PC-3 (cell line): ENCODE measurements around the gene PTPN21. TPM values are rescaled to one million over a fixed set of nuclear protein-coding genes. Genes with fewer than 3 reads are reported as not detected.

Source experiments
- ATAC-seq: fragments of 200-7000 bp; cut with Tn5 transposase; 2 replicates; pipeline ENCODE4 v1.9.1; 2020; ENCODE audit warnings: mild to moderate bottlenecking, moderate library complexity
- BruUV-seq: library from RNA; stranded (reverse); fragments of 400-500 nt; replicated peaks from 2 replicates; lab custom pipeline; 2021; lab: Mats Ljungman, UMichigan
- CTCF ChIA-PET: fragments of 300-600 bp; sonication (Branson Sonifier 250); formaldehyde crosslinking; loops from one replicate; lab custom pipeline; 2022; ENCODE audit warnings: antibody characterized with exemption; lab: Charles Lee
- POLR2A ChIA-PET: fragments of 300-600 bp; sonication (Branson Sonifier 250); formaldehyde crosslinking; loops from one replicate; lab custom pipeline; 2022; ENCODE audit warnings: antibody characterized with exemption; ENCODE audit not compliant: unreplicated experiment; lab: Charles Lee
- DNase-seq: peaks from one replicate; pipeline ENCODE4 v3.0.0-alpha.2; 2015
- H2AFZ ChIP-seq: fragments of 300-600 bp; sonication (generic); 2 replicates; pipeline ENCODE4 v1.6.0; 2016; ENCODE audit warnings: antibody characterized with exemption, low read length
- H3F3A ChIP-seq: fragments of 300-600 bp; sonication (generic); one replicate; pipeline ENCODE4 v1.6.0; 2017; ENCODE audit warnings: antibody characterized with exemption, low read length, control low read depth, mild to moderate bottlenecking; ENCODE audit not compliant: unreplicated experiment
- H3K27ac ChIP-seq: fragments of 300-600 bp; sonication (generic); 2 replicates; pipeline ENCODE4 v1.5.1; 2016; ENCODE audit warnings: mild to moderate bottlenecking, low read length
- H3K27me3 ChIP-seq: fragments of 300-600 bp; sonication (generic); 2 replicates; pipeline ENCODE4 v1.6.1; 2016; ENCODE audit warnings: low read length, mixed read lengths
- H3K36me3 ChIP-seq: fragments of 300-600 bp; sonication (generic); 2 replicates; pipeline ENCODE4 v1.6.1; 2016; ENCODE audit warnings: low read depth, mixed run types, low read length, mixed read lengths
- H3K4me1 ChIP-seq: fragments of 300-600 bp; sonication (generic); 2 replicates; pipeline ENCODE4 v1.5.1; 2016; ENCODE audit warnings: low read length; ENCODE audit not compliant: insufficient read depth
- H3K4me2 ChIP-seq: fragments of 300-600 bp; sonication (generic); 2 replicates; pipeline ENCODE4 v1.6.0; 2016; ENCODE audit warnings: low read length
- H3K4me3 ChIP-seq: fragments of 300-600 bp; sonication (generic); 2 replicates; pipeline ENCODE4 v1.5.1; 2016; ENCODE audit warnings: mild to moderate bottlenecking, low read length, mixed read lengths
- H3K79me2 ChIP-seq: fragments of 300-600 bp; sonication (generic); 2 replicates; pipeline ENCODE4 v1.6.1; 2017; ENCODE audit warnings: low read length, mixed read lengths
- H3K9ac ChIP-seq: fragments of 300-600 bp; sonication (generic); 2 replicates; pipeline ENCODE4 v1.6.0; 2016; ENCODE audit warnings: mild to moderate bottlenecking, low read length
- H3K9me2 ChIP-seq: fragments of 300-600 bp; sonication (generic); replicated peaks from 2 replicates; pipeline ENCODE4 v1.6.1; 2016; ENCODE audit warnings: mixed run types, low read length, mixed read lengths
- H3K9me3 ChIP-seq: fragments of 300-600 bp; sonication (generic); 2 replicates; pipeline ENCODE4 v1.6.1; 2016; ENCODE audit warnings: low read length, mixed read lengths
- H4K20me1 ChIP-seq: fragments of 300-600 bp; sonication (generic); 2 replicates; pipeline ENCODE4 v1.6.1; 2016; ENCODE audit warnings: low read length, mixed read lengths
- CTCF ChIP-seq: fragments of 300-600 bp; sonication (generic); conservative IDR thresholded peaks from 2 replicates; pipeline ENCODE4 v1.5.1; 2017; ENCODE audit warnings: antibody characterized with exemption, low read depth, mild to moderate bottlenecking, low read length
- EZH2 ChIP-seq: fragments of 300-600 bp; sonication (generic); IDR thresholded peaks from one replicate; pipeline ENCODE4 v1.6.1; 2017; ENCODE audit warnings: antibody characterized with exemption, mild to moderate bottlenecking, low read length; ENCODE audit not compliant: unreplicated experiment
- EZH2phosphoT487 ChIP-seq: fragments of 300-600 bp; sonication (generic); IDR thresholded peaks from 2 replicates; pipeline ENCODE4 v1.6.1; 2018; ENCODE audit warnings: mild to moderate bottlenecking, antibody characterized with exemption, low read length, borderline replicate concordance
- intact Hi-C: fragments of 100-400 bp; cut with micrococcal nuclease; formaldehyde crosslinking; loops from 2 replicates; pipeline ENCODE4 v1.9.0; 2023
- total RNA-seq: library from RNA; depleted of rRNA; stranded (reverse); fragments of >200 nt; gene quantifications from 2 replicates; pipeline ENCODE4 v1.2.3, GENCODE V29; 2014

PTPN21 gene
- total RNA-seq, 1 experiment from 2014 or later, result 6.3 TPM

DNA sequence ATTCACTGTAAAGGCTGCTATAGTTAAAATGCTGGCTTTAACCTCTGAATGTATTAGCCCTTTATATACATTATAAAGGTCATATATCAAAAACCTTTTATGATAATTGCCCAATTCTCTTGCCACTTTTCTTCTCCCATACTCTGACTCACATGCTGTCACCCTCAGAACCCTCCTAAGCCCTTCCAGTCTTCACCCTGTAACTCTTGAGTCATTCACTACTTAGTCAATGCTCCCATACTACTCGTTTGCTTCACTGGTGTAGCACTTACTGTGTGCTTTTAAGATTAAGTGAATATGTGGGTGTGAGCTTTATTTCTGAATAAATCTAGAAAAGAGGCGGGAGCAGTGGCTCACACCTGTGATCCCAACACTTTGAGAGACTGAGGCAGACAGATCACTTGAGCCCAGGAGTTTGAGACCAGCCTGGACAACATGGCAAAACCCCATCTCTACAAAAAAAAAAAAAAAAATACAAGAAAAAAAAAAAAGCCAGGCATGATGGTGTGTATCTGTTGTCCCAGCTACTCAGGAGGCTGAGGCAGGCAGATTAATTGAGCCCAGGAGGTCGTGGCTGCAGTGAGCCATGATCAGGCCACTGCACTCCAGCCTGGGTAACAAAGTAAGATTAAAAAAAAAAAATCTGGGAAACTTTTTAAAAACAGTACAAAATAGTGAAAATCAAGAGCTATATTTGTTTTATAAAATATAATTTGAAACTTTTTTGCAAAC is 131.7 kb downstream of the PTPN21 start:
- Histone ChIP-seq H3K4me2 (no peak overlapping the region), H3K9ac (no peak overlapping the region), H3K27ac (peak overlapping the region; percentile 48; the same call in 1 of the 2 replicates), H3K9me3 (no peaks in the 10 kb centered on the region), H3K79me2 (no peaks in the 10 kb centered on the region), H3F3A (no peaks in the 10 kb centered on the region), H3K4me3 (no peak overlapping the region), H3K9me2 (no peaks in the 10 kb centered on the region), H2AFZ (no peak overlapping the region), H4K20me1 (no peaks in the 10 kb centered on the region), H3K27me3 (no peaks in the 10 kb centered on the region), H3K36me3 (no peaks in the 10 kb centered on the region), H3K4me1 (peaks cover 9% of the 10 kb centered on the region; the same call in 1 of the 2 replicates)
- POLR2A ChIA-PET, result no interaction called here
- no TSS peak for BruUV-seq
- intact Hi-C loops, result no loop called here
- ATAC-seq (peak; percentile 97), DNase-seq (peak; percentile 79)
- CTCF ChIA-PET, result no interaction called here
- TF ChIP-seq EZH2, result no peak
- no peak for TF ChIP-seq EZH2phosphoT487
- TF ChIP-seq CTCF, result no peak

GRCh38 chr14:88422047-88422446 is 132.8 kb downstream of the PTPN21 start:
- no peaks in the 10 kb centered on the region for H3K79me2 ChIP-seq
- H3K4me1 ChIP-seq, result peaks cover 9% of the 10 kb centered on the region; the same call in 1 of the 2 replicates
- no peak for TF ChIP-seq EZH2phosphoT487
- TF ChIP-seq EZH2, result no peak
- TF ChIP-seq CTCF, result no peak
- H3F3A ChIP-seq, result no peaks in the 10 kb centered on the region
- POLR2A ChIA-PET, result no interaction called here
- no peak overlapping the region for H2AFZ ChIP-seq
- CTCF ChIA-PET, result no interaction called here
- H3K27ac ChIP-seq, result no peak overlapping the region
- BruUV-seq, result no TSS peak
- H3K36me3 ChIP-seq, result peaks cover 8% of the 10 kb centered on the region; the same call in 1 of the 2 replicates
- intact Hi-C loops, result no loop called here
- no peak overlapping the region for H3K4me3 ChIP-seq
- no peaks in the 10 kb centered on the region for H4K20me1 ChIP-seq
- no peaks in the 10 kb centered on the region for H3K9me3 ChIP-seq
- H3K27me3 ChIP-seq, result no peaks in the 10 kb centered on the region
- ATAC-seq (no peak), DNase-seq (no peak)
- no peaks in the 10 kb centered on the region for H3K9me2 ChIP-seq
- no peak overlapping the region for H3K4me2 ChIP-seq
- H3K9ac ChIP-seq, result no peak overlapping the region

DNA sequence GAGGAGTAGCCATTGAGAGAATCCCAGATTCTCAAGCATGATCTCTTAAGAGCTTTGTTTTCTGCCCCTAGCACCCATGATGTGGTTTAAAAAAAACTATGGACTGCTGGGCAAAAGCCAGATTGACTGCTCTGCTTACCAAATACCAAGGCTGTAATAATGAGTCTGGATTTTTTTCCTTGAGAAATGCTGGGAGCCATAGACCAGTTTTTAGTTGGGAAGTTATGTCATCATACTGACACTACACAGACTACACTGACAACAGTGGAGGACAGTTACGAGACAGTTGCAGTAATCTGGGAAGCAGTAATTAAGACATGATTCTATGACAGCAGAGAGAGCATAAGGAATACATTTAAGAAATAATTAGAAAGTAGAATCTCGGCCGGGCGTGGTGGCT is 133.5 kb downstream of the PTPN21 start:
- Histone ChIP-seq H3K9ac (no peak overlapping the region), H3F3A (no peaks in the 10 kb centered on the region), H3K27ac (no peak overlapping the region), H3K27me3 (no peaks in the 10 kb centered on the region), H3K9me3 (no peaks in the 10 kb centered on the region), H2AFZ (no peak overlapping the region), H3K4me2 (no peak overlapping the region), H3K9me2 (no peaks in the 10 kb centered on the region), H3K36me3 (peaks cover 13% of the 10 kb centered on the region; the same call in 1 of the 2 replicates), H3K4me3 (no peak overlapping the region), H4K20me1 (no peaks in the 10 kb centered on the region), H3K4me1 (peaks cover 9% of the 10 kb centered on the region; the same call in 1 of the 2 replicates), H3K79me2 (no peaks in the 10 kb centered on the region)
- no peak for TF ChIP-seq EZH2
- TF ChIP-seq EZH2phosphoT487, result no peak
- TF ChIP-seq CTCF, result no peak
- ChIA-PET CTCF (no interaction called here), POLR2A (no interaction called here)
- ATAC-seq, result no peak
- no peak for DNase-seq
- intact Hi-C loops, result no loop called here
- no TSS peak for BruUV-seq
